HG03060 (cell line): ENCODE measurements around the gene USB1.

Source experiments
- ATAC-seq: cut with Tn5 transposase; IDR thresholded peaks from one replicate; pipeline ENCODE4 v1.9.1; 2021; ENCODE audit warnings: low read depth, moderate number of reproducible peaks; ENCODE audit not compliant: unreplicated experiment

Gene USB1

GRCh38 chr16:58045096-58045495, 43.9 kb downstream of the USB1 start:
- ATAC-seq, result no peak

- no peak for ATAC-seq
Observed at GRCh38 chr16:58046054-58046881, 45.1 kb downstream of the USB1 start.

GRCh38 chr16:58046936-58047335, 45.7 kb downstream of the USB1 start:
- ATAC-seq, result no peak

- ATAC-seq, result no peak
Observed at GRCh38 chr16:58047557-58048348, 46.5 kb downstream of the USB1 start.

- no peak for ATAC-seq
Observed at GRCh38 chr16:58048494-58049231, 47.5 kb downstream of the USB1 start.

- ATAC-seq, result no peak
Observed at GRCh38 chr16:58049232-58050185, 48.3 kb downstream of the USB1 start.

GRCh38 chr16:58051296-58051695, 50.1 kb downstream of the USB1 start:
- ATAC-seq, result no peak

- no peak for ATAC-seq
Observed at GRCh38 chr16:58051821-58052603, 50.8 kb downstream of the USB1 start.

GRCh38 chr16:58053682-58054005, 52.4 kb downstream of the USB1 start:
- no peak for ATAC-seq

- no peak for ATAC-seq
Observed at GRCh38 chr16:58054289-58054688, 53.1 kb downstream of the USB1 start.

GRCh38 chr16:58056580-58056979, 55.4 kb downstream of the USB1 start:
- ATAC-seq, result no peak

GRCh38 chr16:58057121-58057520, 55.9 kb downstream of the USB1 start:
- no peak for ATAC-seq

- ATAC-seq, result no peak
Observed at GRCh38 chr16:58057784-58058183, 56.6 kb downstream of the USB1 start.

- ATAC-seq, result no peak
Observed at GRCh38 chr16:58062821-58063220, 61.6 kb downstream of the USB1 start.

GRCh38 chr16:58063377-58064076, 62.3 kb downstream of the USB1 start:
- no peak for ATAC-seq

GRCh38 chr16:58070585-58070984, 69.4 kb downstream of the USB1 start:
- ATAC-seq, result no peak
